CD4-positive, alpha-beta T cell (primary cell): ENCODE measurements around the gene RHOC. TPM values are rescaled to one million over a fixed set of nuclear protein-coding genes. Genes with fewer than 3 reads are reported as not detected.
A peak's percentile ranks its signal among the peaks of the same experiment; 100 is the strongest.

Experiments used
- ATAC-seq: fragments of 200-7000 bp; cut with Tn5 transposase; one replicate; pipeline ENCODE4 v1.10.0; 2022; ENCODE audit warnings: mild to moderate bottlenecking; ENCODE audit not compliant: poor library complexity
- CTCF ChIA-PET: fragments of 350-600 bp; sonication (Branson Sonifier 250); formaldehyde crosslinking; loops from one replicate; lab custom pipeline; 2021; ENCODE audit warnings: antibody characterized with exemption, inconsistent platforms; lab: Charles Lee
- POLR2A ChIA-PET: fragments of 350-600 bp; sonication (Branson Sonifier 250); formaldehyde crosslinking; loops from one replicate; lab custom pipeline; 2021; ENCODE audit warnings: antibody characterized with exemption, inconsistent platforms; lab: Charles Lee
- DNase-seq, 14 experiments: peaks; one replicate each; pipeline ENCODE4 v3.0.0-alpha.2; 2013 to 2020; ENCODE audit warnings: mixed read lengths in 2 of 14
- H3K27ac ChIP-seq, 2 donors: one replicate each; pipeline versions ENCODE4 v1.5.1 to v1.7.0; 2013; ENCODE audit warnings: low read length in 2 of 2, low read depth in 1 of 2, mild to moderate bottlenecking in 1 of 2
- H3K27me3 ChIP-seq, 2 experiments: 1 replicate in 1 of 2; 2 replicates in 1 of 2; pipeline versions ENCODE4 v1.6.1 to v1.7.0; 2013; ENCODE audit warnings: low read length in 2 of 2, control low read depth in 1 of 2, mild to moderate bottlenecking in 1 of 2, moderate library complexity in 1 of 2; ENCODE audit not compliant: insufficient read depth in 2 of 2, control insufficient read depth in 1 of 2
- H3K36me3 ChIP-seq: one replicate; pipeline ENCODE4 v1.6.1; 2013; ENCODE audit warnings: low read length, control low read depth; ENCODE audit not compliant: insufficient read depth
- H3K4me1 ChIP-seq: one replicate; pipeline ENCODE4 v1.6.1; 2013; ENCODE audit warnings: low read length, control low read depth; ENCODE audit not compliant: insufficient read depth
- H3K4me3 ChIP-seq: one replicate; pipeline ENCODE4 v1.5.1; 2013; ENCODE audit warnings: mild to moderate bottlenecking, low read length, moderate library complexity
- H3K9me3 ChIP-seq, 2 experiments: 1 replicate in 1 of 2; 2 replicates in 1 of 2; pipeline versions ENCODE4 v1.6.1 to v1.7.0; 2013; ENCODE audit warnings: low read length in 2 of 2, mild to moderate bottlenecking in 2 of 2, control low read depth in 1 of 2, moderate library complexity in 1 of 2; ENCODE audit not compliant: control insufficient read depth in 1 of 2, insufficient read depth in 1 of 2
- H3K27ac Mint-ChIP-seq: one replicate; pipeline ENCODE4 v1.8.0; 2020; ENCODE audit warnings: mixed read lengths
- H3K27me3 Mint-ChIP-seq: one replicate; pipeline ENCODE4 v1.8.0; 2021; ENCODE audit warnings: mixed read lengths
- H3K36me3 Mint-ChIP-seq: one replicate; pipeline ENCODE4 v1.8.0; 2021; ENCODE audit warnings: low read depth, mixed read lengths
- H3K4me1 Mint-ChIP-seq: one replicate; pipeline ENCODE4 v1.8.0; 2021; ENCODE audit warnings: low read depth, mixed read lengths
- H3K4me3 Mint-ChIP-seq: one replicate; pipeline ENCODE4 v1.8.0; 2020; ENCODE audit warnings: mild to moderate bottlenecking, mixed read lengths
- H3K9me3 Mint-ChIP-seq: one replicate; pipeline ENCODE4 v1.8.0; 2020; ENCODE audit warnings: mixed read lengths
- CTCF ChIP-seq: fragments of 200-600 bp; IDR thresholded peaks from one replicate; pipeline ENCODE4 v1.8.0; 2022; ENCODE audit warnings: antibody characterized with exemption, mild to moderate bottlenecking
- intact Hi-C, 2 experiments: fragments of 100-400 bp; cut with DNase I in 1 of 2; cut with micrococcal nuclease in 1 of 2; formaldehyde crosslinking; loops; one replicate each; pipeline versions ENCODE4 v1.15.1 to v1.9.0; 2023 to 2025; cut with DNase I, micrococcal nuclease
- total RNA-seq, 174 experiments: library from RNA in 2 of 174; stranded (reverse) in 2 of 174; gene quantifications; one replicate each; pipeline ENCODE4 v1.2.3 and lab custom pipeline; 2021 to 2026

RHOC gene
- total RNA-seq, 2 experiments from 2014 or later: 11.9 to 12.7 TPM

DNA sequence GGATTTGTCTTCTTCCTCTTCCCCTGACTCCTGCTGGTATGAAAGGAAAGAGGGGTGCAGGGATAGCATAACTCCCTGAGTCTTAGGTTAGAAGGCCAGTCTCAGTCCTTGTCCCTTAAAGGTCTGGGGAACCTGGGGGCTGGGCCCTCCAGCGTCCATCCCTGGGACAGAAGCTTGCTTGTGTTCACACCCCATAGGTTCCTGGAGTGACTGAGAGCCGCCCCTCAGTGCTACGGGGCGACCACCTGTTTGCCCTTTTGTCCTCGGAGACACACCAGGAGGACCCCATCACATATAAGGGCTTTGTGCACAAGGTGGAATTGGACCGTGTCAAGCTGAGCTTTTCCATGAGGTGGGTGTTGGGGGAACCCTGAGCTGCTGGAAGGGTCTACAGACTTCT is 13.1 kb downstream of the RHOC start:
- H3K36me3 ChIP-seq: peaks cover 75% of the 10 kb centered on the region
- no peak for TF ChIP-seq CTCF
- no peaks in the 10 kb centered on the region for H3K27me3 ChIP-seq
- Mint-ChIP-seq H3K36me3 (peaks cover 73% of the 10 kb centered on the region), H3K4me1 (no peaks in the 10 kb centered on the region), H3K4me3 (no peak overlapping the region), H3K27ac (no peak overlapping the region), H3K9me3 (no peaks in the 10 kb centered on the region), H3K27me3 (no peaks in the 10 kb centered on the region)
- peaks cover 2% of the 10 kb centered on the region for H3K4me1 ChIP-seq
- ChIA-PET POLR2A (no interaction called here), CTCF (interaction anchor here (0.7 kb wide), 1 partner anchor 200 kb away, joined by 3 read pairs; no protein-coding TSS in a partner anchor)
- ATAC-seq (no peak), DNase-seq (no peak)
- no peaks in the 10 kb centered on the region for H3K9me3 ChIP-seq
- no peak overlapping the region for H3K4me3 ChIP-seq
- H3K27ac ChIP-seq: no peak overlapping the region
- intact Hi-C loops: no loop called here

- H3K9me3 ChIP-seq: no peaks in the 10 kb centered on the region
- H3K4me3 Mint-ChIP-seq: no peak overlapping the region
- H3K9me3 Mint-ChIP-seq: no peaks in the 10 kb centered on the region
- no peak overlapping the region for H3K27ac ChIP-seq
- ATAC-seq (no peak), DNase-seq (no peak)
- intact Hi-C loops: no loop called here
- TF ChIP-seq CTCF: no peak
- H3K27me3 Mint-ChIP-seq: no peaks in the 10 kb centered on the region
- H3K36me3 ChIP-seq: peaks cover 67% of the 10 kb centered on the region
- no peak overlapping the region for H3K4me3 ChIP-seq
- H3K36me3 Mint-ChIP-seq: peaks cover 75% of the 10 kb centered on the region
- H3K27ac Mint-ChIP-seq: no peak overlapping the region
- no peaks in the 10 kb centered on the region for H3K27me3 ChIP-seq
- no peaks in the 10 kb centered on the region for H3K4me1 ChIP-seq
- CTCF ChIA-PET: no interaction called here
- no peaks in the 10 kb centered on the region for H3K4me1 Mint-ChIP-seq
- POLR2A ChIA-PET: no interaction called here
These were observed 14.2 kb downstream of the RHOC start for GRCh38 chr1:112692681-112693080.

GRCh38 chr1:112689842-112690237 is 17.1 kb downstream of the RHOC start:
- Histone ChIP-seq H3K27me3 (no peaks in the 10 kb centered on the region), H3K36me3 (peaks cover 49% of the 10 kb centered on the region), H3K9me3 (no peaks in the 10 kb centered on the region), H3K27ac (no peak overlapping the region), H3K4me3 (no peak overlapping the region), H3K4me1 (no peaks in the 10 kb centered on the region)
- no peaks in the 10 kb centered on the region for H3K27me3 Mint-ChIP-seq
- H3K36me3 Mint-ChIP-seq: peaks cover 54% of the 10 kb centered on the region
- no peaks in the 10 kb centered on the region for H3K9me3 Mint-ChIP-seq
- ChIA-PET POLR2A (no interaction called here), CTCF (no interaction called here)
- no peak overlapping the region for H3K27ac Mint-ChIP-seq
- no peak for TF ChIP-seq CTCF
- ATAC-seq: no peak
- peak in 1 of 14 experiments; percentile 6 for DNase-seq
- H3K4me1 Mint-ChIP-seq: peaks cover 7% of the 10 kb centered on the region
- intact Hi-C loops: no loop called here
- no peak overlapping the region for H3K4me3 Mint-ChIP-seq
